HG02870 (cell line): ENCODE data around the gene AVPR2.
A peak's percentile ranks its signal among the peaks of the same experiment; 100 is the strongest.

Experiments
- ATAC-seq: cut with Tn5 transposase; IDR thresholded peaks from one replicate; pipeline ENCODE4 v1.9.1; 2021; ENCODE audit warnings: mild to moderate bottlenecking, moderate library complexity; ENCODE audit not compliant: unreplicated experiment

The AVPR2 gene

GRCh38 chrX:153910446-153910845, 6.0 kb downstream of the AVPR2 start:
- no peak for ATAC-seq

GRCh38 chrX:153911798-153912197, 7.3 kb downstream of the AVPR2 start:
- ATAC-seq, result no peak

- no peak for ATAC-seq
These were observed 8.7 kb downstream of the AVPR2 start for GRCh38 chrX:153913211-153913610.

- ATAC-seq, result no peak
These were observed 9.2 kb downstream of the AVPR2 start for GRCh38 chrX:153913701-153914100.

- ATAC-seq, result no peak
These were observed 13.4 kb downstream of the AVPR2 start for GRCh38 chrX:153917869-153918268.

GRCh38 chrX:153919281-153919680, 14.8 kb downstream of the AVPR2 start:
- ATAC-seq, result no peak

- ATAC-seq, result no peak
These were observed 16.1 kb downstream of the AVPR2 start for GRCh38 chrX:153920546-153920945.

GRCh38 chrX:153921070-153921469, 16.6 kb downstream of the AVPR2 start:
- no peak for ATAC-seq

- no peak for ATAC-seq
These were observed 17.3 kb downstream of the AVPR2 start for GRCh38 chrX:153921511-153922446.

GRCh38 chrX:153922932-153923857, 18.7 kb downstream of the AVPR2 start:
- ATAC-seq, result no peak

- ATAC-seq, result no peak
These were observed 19.8 kb downstream of the AVPR2 start for GRCh38 chrX:153924149-153924861.

GRCh38 chrX:153925387-153925738, 20.9 kb downstream of the AVPR2 start:
- no peak for ATAC-seq

GRCh38 chrX:153925739-153926551, 21.5 kb downstream of the AVPR2 start, which contains the start of gene ARHGAP4:
ARHGAP4 (minus strand) TSS chrX:153926264; CDS start chrX:153926202, 62 bp downstream.
- ATAC-seq, result no peak

- ATAC-seq, result no peak
These were observed 22.0 kb downstream of the AVPR2 start for GRCh38 chrX:153926552-153926857.

- peak; percentile 34 for ATAC-seq
These were observed 22.6 kb downstream of the AVPR2 start for GRCh38 chrX:153926858-153927671.

GRCh38 chrX:153927672-153927921, 23.1 kb downstream of the AVPR2 start:
- ATAC-seq, result no peak

- peak; percentile 86 for ATAC-seq
These were observed 23.7 kb downstream of the AVPR2 start for GRCh38 chrX:153927922-153928760.

GRCh38 chrX:153928846-153929245, 24.4 kb downstream of the AVPR2 start:
- ATAC-seq, result no peak

- no peak for ATAC-seq
These were observed 25.1 kb downstream of the AVPR2 start for GRCh38 chrX:153929576-153929975.
